Epithelial cell of proximal tubule (primary cell): Measurements from ENCODE around the gene PLD1. TPM values are rescaled to one million over a fixed set of nuclear protein-coding genes. Genes with fewer than 3 reads are reported as not detected.
"Not testable (repeated sequence)": the region's sequence is repeated elsewhere in the genome, so short reads cannot be mapped to it uniquely, and the experiment has no call there.

Experiments used
- DNase-seq: peaks from one replicate; pipeline ENCODE4 v3.0.0-alpha.2; 2011; ENCODE audit warnings: low read depth
- H3K4me3 ChIP-seq: 2 replicates; pipeline ENCODE4 v1.5.1; 2011; ENCODE audit warnings: low read depth, mild to moderate bottlenecking, low read length
- total RNA-seq: library from RNA; depleted of rRNA; stranded (reverse); fragments of >200 nt; gene quantifications from 2 replicates; pipeline ENCODE4 v1.2.3, GENCODE V29; 2015
- TF ChIP-seq, protein P1 (sequence below): conservative IDR thresholded peaks from 2 replicates; pipeline ENCODE4 v1.5.1; 2012; ENCODE audit warnings: low read depth, mild to moderate bottlenecking, low read length

Gene PLD1
- total RNA-seq, 1 donor from 2014 or later, result 5.1 TPM

DNA sequence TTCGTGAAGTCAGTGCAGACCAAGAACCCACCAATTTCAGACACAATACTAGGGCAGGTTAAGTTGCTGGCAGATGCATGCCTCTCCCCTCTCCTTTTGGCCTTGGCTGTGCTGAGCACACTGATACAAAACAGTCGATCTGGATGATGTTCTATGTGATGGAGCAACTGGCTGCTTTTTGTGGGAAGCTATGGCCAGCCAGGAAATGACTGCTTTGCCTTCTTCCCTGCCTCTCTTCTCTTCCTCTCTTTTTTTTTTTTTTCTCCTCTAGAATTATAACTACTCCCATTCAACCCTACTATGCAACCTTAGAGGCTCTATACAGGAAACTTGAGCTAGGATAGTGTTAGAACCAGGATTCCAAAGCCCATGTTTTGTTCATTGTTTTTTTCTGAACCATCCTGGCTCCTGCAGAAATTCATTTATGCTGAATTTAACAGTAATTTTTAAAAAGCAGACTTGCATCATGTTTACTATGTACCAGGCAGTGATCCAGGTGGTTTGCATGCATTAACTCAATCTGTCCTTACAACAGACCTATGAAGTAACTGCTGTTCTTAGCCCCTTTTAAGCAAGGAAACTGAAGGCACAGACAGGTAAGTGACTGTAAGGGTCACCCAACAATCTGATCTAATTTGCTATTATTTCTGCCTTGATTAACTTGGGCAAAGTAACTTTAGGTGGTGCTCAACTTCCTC is 62.9 kb downstream of the PLD1 start:
- no peak overlapping the region for H3K4me3 ChIP-seq
- no peak for DNase-seq
- TF ChIP-seq, protein P1, sequence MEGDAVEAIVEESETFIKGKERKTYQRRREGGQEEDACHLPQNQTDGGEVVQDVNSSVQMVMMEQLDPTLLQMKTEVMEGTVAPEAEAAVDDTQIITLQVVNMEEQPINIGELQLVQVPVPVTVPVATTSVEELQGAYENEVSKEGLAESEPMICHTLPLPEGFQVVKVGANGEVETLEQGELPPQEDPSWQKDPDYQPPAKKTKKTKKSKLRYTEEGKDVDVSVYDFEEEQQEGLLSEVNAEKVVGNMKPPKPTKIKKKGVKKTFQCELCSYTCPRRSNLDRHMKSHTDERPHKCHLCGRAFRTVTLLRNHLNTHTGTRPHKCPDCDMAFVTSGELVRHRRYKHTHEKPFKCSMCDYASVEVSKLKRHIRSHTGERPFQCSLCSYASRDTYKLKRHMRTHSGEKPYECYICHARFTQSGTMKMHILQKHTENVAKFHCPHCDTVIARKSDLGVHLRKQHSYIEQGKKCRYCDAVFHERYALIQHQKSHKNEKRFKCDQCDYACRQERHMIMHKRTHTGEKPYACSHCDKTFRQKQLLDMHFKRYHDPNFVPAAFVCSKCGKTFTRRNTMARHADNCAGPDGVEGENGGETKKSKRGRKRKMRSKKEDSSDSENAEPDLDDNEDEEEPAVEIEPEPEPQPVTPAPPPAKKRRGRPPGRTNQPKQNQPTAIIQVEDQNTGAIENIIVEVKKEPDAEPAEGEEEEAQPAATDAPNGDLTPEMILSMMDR, result no peak

DNA sequence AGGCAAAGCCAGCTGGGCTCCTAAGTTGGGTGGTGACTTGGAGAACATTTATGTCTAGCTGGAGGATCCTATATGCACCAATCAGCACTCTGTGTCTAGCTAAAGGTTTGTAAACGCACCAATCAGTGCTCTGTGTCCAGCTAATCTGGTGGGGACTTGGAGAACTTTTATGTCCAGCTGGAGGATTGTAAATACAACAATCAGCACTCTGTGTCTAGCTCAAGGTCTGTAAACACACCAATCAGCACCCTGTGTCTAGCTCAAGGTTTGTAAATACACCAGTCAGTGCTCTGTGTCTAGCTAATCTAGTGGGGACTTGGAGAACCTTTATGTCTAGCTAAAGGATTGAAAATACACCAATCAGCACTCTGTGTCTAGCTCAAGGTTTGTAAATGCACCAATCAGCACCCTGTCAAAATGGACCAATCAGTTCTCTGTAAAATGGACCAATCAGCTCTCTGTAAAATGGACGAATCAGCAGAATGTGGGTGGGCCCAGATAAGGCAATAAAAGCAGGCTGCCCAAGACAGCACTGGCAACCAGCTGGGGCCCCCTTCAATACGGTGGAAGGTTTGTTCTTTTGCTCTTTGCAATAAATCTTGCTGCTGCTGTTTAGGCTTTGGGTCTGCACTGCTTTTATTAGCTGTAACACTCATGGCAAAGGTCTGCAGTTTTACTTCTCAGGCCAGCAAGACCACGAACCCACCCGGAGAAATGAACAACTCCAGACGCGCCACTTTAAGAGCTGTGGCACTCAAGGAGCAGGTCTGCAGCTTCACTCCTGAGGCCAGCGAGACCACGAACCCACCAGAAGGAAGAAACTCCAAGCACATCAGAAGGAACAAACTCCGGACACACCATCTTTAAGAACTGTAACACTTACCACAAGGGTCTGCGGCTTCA is 63.7 kb downstream of the PLD1 start:
- DNase-seq, H3K4me3 ChIP-seq: not testable (repeated sequence)

DNA sequence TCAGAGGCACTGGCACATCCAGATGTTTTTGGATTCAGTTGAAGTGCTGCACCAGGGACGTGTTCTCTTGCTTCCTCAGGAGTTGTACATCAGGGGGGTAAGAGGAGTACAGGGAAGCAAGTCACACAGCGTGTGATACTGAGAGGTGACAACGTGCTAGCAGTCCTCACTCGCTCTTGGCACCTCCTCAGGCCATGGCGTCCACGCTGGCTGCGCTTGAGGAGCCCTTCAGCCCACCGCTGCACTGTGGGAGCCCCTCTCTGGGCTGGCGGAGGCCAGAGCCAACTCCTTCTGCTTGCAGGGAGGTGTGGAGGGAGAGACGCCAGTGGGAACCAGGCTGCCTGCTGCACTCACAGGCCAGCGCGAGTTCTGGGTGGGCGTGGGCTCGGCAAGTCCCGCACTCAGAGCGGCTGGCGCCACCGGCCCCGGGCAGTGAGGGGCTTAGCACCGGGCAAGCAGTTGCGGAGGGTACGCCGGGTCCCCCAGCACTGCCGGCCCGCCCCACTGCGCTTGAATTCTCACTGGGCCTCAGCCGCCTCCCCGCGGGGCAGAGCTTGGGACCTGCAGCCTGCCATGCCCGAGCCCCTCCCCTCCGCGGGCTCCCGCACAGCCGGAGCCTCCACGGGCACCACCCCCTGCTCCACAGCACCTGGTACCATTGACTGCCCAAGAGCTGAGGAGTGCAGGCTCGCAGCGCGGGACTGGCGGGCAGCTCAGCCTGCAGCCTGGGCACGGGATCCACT is 64.5 kb downstream of the PLD1 start:
- no peak for DNase-seq
- no peak overlapping the region for H3K4me3 ChIP-seq
- TF ChIP-seq, protein P1, result no peak

DNA sequence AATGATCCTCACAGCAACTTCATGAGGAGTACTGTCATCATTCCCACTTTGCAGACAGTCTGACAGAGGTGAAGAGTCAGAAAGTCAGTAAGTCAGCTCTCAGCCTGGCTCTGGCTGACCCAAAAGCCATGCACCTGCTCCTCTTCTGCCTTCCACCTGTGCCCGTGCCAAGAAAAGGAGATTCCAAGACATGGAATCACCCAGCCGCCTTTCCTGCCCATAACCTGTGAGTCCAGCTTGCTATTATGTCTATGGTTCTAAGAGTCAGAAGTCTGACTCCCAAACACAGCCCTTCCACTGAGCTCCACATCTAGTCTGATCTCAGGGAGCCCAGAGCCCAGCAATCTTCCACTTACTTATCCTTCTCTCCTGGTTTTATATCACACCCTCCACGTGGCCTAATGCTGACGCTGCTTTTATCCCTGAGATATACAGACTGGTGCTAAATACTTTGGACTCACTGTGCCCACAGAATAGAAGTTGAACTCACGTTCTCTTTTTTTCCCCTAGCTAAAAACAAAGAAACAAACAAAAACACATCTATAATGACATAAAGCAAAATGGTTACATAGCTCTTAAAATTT is 66.0 kb downstream of the PLD1 start:
- no peak overlapping the region for H3K4me3 ChIP-seq
- TF ChIP-seq, protein P1, result no peak
- no peak for DNase-seq

DNA sequence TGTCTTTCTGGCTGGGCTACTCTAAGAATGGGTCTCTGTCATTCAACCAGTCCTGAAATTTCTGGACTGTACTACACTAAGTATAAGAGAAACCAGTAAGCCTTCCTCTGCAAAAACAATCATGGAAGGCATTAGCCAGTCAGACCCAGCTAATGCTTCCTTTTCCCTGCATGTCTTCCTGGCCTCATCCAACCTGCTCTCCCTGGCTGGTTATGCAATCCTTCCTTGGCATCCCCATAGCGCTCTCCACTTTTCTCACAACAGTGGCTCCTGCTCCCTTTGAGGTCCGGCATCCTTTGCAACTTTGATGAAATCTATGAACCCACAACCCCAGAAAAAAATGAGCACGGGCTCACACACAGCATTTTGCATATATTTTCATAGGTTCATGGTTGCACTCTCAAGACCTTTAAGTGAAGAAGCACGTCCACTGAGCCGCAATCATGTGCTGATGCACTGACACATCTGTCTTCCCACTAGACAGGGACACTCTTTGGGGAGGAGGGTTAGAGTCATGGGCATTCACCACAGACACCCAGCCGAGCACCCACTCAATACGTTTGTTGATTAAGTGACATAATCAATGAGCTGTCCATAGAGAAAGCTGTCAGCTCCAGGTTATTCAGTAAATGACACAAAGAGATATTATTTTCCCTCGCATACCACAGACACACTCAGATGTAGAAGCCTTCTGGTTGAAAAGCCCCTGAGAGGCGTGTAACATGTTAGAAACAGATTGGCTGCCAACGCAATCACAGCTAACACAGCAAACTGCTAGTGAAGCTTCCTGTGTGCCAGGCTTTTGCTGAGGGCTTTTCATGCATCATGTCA is 66.7 kb downstream of the PLD1 start:
- no peak for DNase-seq
- TF ChIP-seq, protein P1, result no peak
- no peak overlapping the region for H3K4me3 ChIP-seq

DNA sequence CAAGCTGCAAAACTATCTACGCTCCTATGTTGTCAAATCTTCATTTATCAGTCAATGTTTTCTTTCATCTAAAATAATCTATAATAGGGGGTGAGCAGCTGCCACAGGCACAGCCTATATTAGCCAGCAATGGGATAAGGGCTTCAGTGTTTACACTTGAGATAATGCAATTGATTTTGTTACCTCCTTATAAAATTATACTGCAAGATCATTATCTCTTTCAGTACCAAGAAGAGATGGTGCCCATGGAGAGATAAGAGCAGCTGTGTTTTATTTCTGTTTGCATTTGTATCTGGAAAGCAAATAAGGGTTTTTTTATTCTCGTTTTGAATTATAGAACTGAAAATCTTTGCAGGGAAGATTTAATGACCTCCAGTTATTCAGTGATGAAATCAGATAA is 68.9 kb downstream of the PLD1 start:
- no peak for DNase-seq
- TF ChIP-seq, protein P1, result no peak
- no peak overlapping the region for H3K4me3 ChIP-seq
